ES-I3 (cell line): ENCODE data around the gene PLOD2.
"Not testable (repeated sequence)": the region's sequence is repeated elsewhere in the genome, so short reads cannot be mapped to it uniquely, and the experiment has no call there.

Experiments
- H3K36me3 ChIP-seq: 2 replicates; pipeline ENCODE4 v1.6.1; 2013; ENCODE audit warnings: mild to moderate bottlenecking, low read length, control low read depth, moderate library complexity; ENCODE audit not compliant: insufficient read depth
- H3K4me1 ChIP-seq: 2 replicates; pipeline ENCODE4 v1.6.1; 2013; ENCODE audit warnings: mild to moderate bottlenecking, control low read depth, low read length; ENCODE audit not compliant: insufficient read depth
- H3K9ac ChIP-seq: 2 replicates; pipeline ENCODE4 v1.6.1; 2013; ENCODE audit warnings: low read depth, mild to moderate bottlenecking, low read length, moderate library complexity
- H3K9me3 ChIP-seq: 2 replicates; pipeline ENCODE4 v1.6.1; 2013; ENCODE audit warnings: mild to moderate bottlenecking, low read length, moderate library complexity; ENCODE audit not compliant: control insufficient read depth, insufficient read depth

Gene PLOD2

DNA sequence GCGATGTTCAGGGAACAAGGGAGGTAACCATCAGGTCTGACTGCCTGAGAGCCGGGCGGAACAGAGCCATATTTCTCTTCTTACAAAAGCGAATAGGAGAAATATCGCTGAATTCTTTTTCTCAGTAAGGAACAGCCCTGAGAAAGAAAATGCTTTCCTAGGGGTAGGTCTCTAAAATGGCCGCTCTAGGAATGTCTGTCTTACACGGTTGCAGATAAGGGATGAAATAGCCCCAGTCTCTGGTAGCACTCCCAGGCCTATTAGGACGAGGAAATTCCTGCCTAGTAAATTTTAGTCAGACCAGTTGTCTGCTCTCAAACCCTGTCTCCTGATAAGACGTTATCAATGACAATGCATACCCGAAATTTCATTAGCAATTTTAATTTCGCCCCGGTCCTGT, 47.2 kb downstream of the PLOD2 start:
- not testable (repeated sequence) for H3K36me3 ChIP-seq, H3K9ac ChIP-seq, H3K4me1 ChIP-seq
- peaks cover 22% of the 10 kb centered on the region; the same call in 1 of the 2 replicates for H3K9me3 ChIP-seq

GRCh38 chr3:146111337-146111736, 49.6 kb downstream of the PLOD2 start:
- no peaks in the 10 kb centered on the region for H3K4me1 ChIP-seq
- no peak overlapping the region for H3K9ac ChIP-seq
- H3K9me3 ChIP-seq: peaks cover 17% of the 10 kb centered on the region; the same call in 1 of the 2 replicates
- no peaks in the 10 kb centered on the region; the same call in 1 of the 2 replicates for H3K36me3 ChIP-seq

DNA sequence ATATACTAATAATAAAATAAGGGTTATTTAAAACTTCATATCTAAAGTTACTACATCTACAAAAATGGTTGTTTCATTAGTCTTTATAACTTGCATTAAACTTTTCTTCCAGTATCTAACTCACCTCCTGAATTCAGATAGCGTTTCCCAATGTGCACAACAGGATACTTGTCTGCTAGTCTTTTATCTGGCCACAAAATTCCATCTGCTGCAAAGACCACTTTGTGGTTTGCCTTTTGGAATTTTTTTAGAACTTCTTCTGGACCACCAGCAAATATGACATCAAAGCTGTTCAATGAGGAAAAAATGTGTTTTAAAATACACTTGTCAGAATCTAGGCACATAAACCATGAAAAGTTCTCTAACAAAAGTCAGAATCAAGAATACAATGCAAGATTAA, 50.8 kb downstream of the PLOD2 start:
- H3K9ac ChIP-seq: no peak overlapping the region
- no peaks in the 10 kb centered on the region; the same call in 1 of the 2 replicates for H3K36me3 ChIP-seq
- H3K9me3 ChIP-seq: peaks cover 8% of the 10 kb centered on the region; the same call in 1 of the 2 replicates
- no peaks in the 10 kb centered on the region for H3K4me1 ChIP-seq

DNA sequence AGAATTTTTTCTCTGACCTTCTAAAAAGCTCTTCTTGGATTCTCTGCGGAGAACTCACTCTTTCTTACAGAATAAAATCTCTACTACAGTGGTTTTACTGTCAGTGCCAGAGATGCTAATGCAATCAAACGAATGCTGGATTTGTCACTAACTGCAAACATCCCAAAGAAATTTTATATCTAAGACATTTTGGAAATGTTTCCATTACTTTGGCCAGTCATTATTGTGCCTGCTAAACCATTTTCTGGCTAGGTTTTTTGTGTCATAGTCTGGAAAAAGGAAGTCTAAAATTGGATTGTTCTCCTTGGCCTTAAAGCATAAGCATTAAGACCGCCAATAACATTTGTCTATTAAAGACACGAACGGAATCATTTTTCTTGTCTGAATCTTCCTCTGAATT, 54.0 kb downstream of the PLOD2 start:
- Histone ChIP-seq H3K4me1 (peaks cover 7% of the 10 kb centered on the region; the same call in 1 of the 2 replicates), H3K36me3 (no peaks in the 10 kb centered on the region; the same call in none of the 2 replicates)

GRCh38 chr3:146104068-146104467, 56.9 kb downstream of the PLOD2 start:
- Histone ChIP-seq H3K9me3 (no peaks in the 10 kb centered on the region), H3K4me1 (peaks cover 14% of the 10 kb centered on the region; the same call in 1 of the 2 replicates), H3K36me3 (no peaks in the 10 kb centered on the region; the same call in none of the 2 replicates), H3K9ac (no peak overlapping the region)

More for the DNA sequence above, 54.0 kb downstream of the PLOD2 start:
- Histone ChIP-seq H3K9ac (no peak overlapping the region), H3K9me3 (no peaks in the 10 kb centered on the region; the same call in 1 of the 2 replicates)

DNA sequence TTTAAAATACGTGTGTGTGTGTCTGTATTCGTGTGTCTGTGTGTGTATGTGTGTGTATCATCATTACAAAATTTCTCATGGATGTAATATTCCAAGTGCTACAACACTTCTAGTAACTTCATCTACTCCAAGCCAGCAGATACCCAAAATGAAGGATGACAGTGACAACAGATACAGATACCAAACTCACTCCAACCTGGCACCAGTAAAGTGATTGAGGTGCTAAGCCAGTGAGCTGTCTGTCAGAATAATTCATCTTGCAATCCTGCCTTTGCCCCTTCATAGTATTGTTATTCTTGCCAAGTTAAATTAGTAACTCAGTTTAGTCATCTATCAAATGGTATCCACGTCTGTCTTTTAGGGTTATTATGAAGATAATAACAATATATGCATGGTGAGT, 58.1 kb downstream of the PLOD2 start:
- Histone ChIP-seq H3K9ac (no peak overlapping the region), H3K36me3 (no peaks in the 10 kb centered on the region; the same call in none of the 2 replicates), H3K9me3 (no peaks in the 10 kb centered on the region)

DNA sequence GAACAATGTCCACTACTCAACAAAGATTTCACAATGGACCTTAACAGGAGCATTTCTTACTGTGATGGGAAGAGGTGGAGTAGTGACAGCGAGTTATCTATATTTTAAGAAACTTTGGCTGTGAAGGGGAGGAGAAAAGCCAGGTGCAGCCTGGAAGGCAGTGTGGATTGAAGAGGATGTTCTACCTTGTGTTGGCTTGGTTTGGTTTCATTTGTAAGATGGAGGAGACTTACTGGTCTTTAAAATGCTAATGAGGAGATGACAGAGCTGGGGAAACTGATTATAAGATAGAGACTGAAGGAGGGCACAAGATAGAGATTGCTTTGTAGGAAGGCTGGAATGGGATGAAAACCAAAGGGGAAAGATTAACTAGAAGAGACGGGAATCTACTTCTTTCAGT, 59.4 kb downstream of the PLOD2 start:
- H3K36me3 ChIP-seq: no peaks in the 10 kb centered on the region; the same call in none of the 2 replicates
- no peak overlapping the region for H3K9ac ChIP-seq
- H3K4me1 ChIP-seq: peaks cover 14% of the 10 kb centered on the region; the same call in 1 of the 2 replicates
- H3K9me3 ChIP-seq: no peaks in the 10 kb centered on the region

More for the DNA sequence above, 58.1 kb downstream of the PLOD2 start:
- H3K4me1 ChIP-seq: peaks cover 14% of the 10 kb centered on the region; the same call in 1 of the 2 replicates

DNA sequence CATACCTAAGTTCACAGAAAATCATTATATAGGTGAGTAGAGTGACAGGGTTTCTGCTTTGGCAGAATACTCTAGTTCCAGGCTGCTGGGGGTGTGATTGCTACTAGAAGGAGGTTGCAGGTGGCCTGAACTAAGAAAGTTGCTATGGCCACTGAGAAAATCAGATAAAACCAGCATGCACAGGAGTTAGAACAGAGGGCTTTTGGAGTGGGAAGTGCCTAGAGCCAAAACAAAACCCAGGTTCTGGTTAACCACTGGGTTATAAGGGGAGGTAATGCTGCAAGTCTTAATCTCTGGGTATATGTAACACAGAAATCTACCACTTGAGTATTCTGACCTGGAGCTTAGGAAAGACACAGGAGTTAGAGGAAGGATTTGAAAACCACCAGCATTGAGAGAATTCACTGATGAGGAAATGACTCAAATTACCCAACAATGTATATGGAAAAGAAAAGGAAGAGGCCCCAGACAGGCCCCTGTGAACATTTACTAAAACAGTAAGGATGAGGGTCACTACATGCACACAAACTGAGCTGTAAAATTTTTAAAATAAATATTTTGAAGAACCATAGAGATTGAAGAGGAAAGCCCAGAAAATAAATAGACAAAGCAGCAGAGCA, 60.0 kb downstream of the PLOD2 start:
- no peaks in the 10 kb centered on the region for H3K9me3 ChIP-seq
- no peak overlapping the region for H3K9ac ChIP-seq
- H3K36me3 ChIP-seq: no peaks in the 10 kb centered on the region; the same call in none of the 2 replicates
- peaks cover 14% of the 10 kb centered on the region; the same call in 1 of the 2 replicates for H3K4me1 ChIP-seq

DNA sequence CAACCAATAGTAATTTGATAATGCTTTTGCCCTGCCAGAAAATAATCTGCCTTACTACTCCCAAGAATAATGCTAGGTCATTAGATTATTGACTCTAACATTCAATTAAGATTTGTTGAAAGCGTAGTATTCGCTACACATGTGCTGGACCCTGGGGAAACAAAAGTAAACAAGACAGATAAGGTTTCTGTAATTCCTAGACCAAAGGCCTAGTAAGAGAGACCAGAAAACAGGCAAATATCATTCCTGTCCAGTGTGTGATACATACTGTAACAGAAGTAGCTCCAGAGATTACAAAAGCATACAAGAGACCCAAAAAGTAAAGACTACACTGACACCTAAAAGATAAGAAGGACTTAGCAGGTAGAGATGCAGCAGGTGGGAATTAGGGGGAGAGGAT, 60.8 kb downstream of the PLOD2 start:
- Histone ChIP-seq H3K9ac (no peak overlapping the region), H3K36me3 (no peaks in the 10 kb centered on the region; the same call in none of the 2 replicates), H3K4me1 (peaks cover 14% of the 10 kb centered on the region; the same call in 1 of the 2 replicates), H3K9me3 (no peaks in the 10 kb centered on the region)

GRCh38 chr3:146099316-146099715, 61.7 kb downstream of the PLOD2 start:
- Histone ChIP-seq H3K9me3 (no peaks in the 10 kb centered on the region), H3K36me3 (no peaks in the 10 kb centered on the region; the same call in 1 of the 2 replicates), H3K4me1 (peaks cover 14% of the 10 kb centered on the region; the same call in 1 of the 2 replicates), H3K9ac (no peak overlapping the region)

DNA sequence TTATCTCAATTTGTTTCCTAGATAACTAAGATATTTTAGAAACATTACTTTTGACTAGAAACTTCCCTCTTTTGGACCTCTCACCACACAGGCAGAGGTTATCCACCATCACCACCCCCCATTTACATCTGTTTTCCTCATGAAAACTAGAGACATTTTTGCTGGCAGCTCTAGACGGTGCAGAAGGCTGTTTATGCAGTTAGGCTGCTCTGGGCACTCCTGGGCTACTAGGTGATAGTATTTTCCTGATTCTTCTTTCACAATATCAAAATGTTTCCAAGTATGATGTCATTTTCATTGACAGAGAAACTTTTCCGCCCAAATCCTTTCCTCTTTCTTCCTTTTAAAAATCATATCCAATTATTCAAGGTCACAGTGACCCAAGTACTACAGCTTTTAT, 67.1 kb downstream of the PLOD2 start:
- H3K9ac ChIP-seq: no peak overlapping the region

DNA sequence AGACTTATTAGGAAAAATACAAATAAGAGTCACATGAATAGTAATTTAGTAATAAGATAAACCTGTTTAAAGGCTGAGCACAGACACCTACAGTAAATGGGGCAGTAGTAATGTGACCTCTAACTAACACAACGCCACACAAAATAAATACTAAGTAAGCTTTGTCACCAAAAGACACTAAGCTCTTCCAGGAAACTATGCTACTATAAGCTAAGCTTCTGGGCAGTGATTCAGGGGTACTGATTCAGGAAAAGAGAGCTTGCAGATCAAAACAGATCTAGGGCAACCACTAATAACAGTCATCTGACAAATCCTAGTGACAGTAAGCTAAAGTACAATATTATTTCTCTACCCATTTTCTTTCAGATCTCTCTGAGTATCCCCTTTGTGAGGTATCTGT, 68.8 kb downstream of the PLOD2 start:
- Histone ChIP-seq H3K36me3 (no peaks in the 10 kb centered on the region), H3K9ac (no peak overlapping the region), H3K4me1 (no peaks in the 10 kb centered on the region)

More for the DNA sequence above, 67.1 kb downstream of the PLOD2 start:
- no peaks in the 10 kb centered on the region for H3K9me3 ChIP-seq
- H3K36me3 ChIP-seq: no peaks in the 10 kb centered on the region
- H3K4me1 ChIP-seq: no peaks in the 10 kb centered on the region

GRCh38 chr3:146091397-146091796, 69.6 kb downstream of the PLOD2 start:
- no peaks in the 10 kb centered on the region for H3K9me3 ChIP-seq
- no peaks in the 10 kb centered on the region for H3K36me3 ChIP-seq
- H3K4me1 ChIP-seq: no peaks in the 10 kb centered on the region
- no peak overlapping the region for H3K9ac ChIP-seq

More for the DNA sequence above, 68.8 kb downstream of the PLOD2 start:
- no peaks in the 10 kb centered on the region for H3K9me3 ChIP-seq

DNA sequence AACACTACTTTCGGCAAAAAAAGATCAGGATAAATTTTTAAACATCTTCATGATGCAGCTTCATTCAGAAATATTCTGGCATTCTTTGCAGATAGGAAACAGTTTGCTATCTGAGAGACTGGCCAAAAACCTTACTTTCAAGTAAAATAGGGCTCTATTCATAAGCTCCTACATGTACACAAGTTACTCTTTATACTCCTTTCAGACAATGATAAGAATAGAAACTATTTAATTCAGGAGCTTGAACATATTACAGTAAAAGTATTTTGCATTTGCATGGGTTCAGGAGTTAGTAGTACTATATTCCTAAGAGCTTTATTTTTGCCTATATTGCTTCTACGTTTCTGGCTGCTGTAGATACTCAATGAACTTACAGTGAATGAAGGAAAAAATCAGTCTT, 70.5 kb downstream of the PLOD2 start:
- no peaks in the 10 kb centered on the region for H3K4me1 ChIP-seq
- H3K36me3 ChIP-seq: no peaks in the 10 kb centered on the region

GRCh38 chr3:146088840-146089239, 72.1 kb downstream of the PLOD2 start:
- Histone ChIP-seq H3K9ac (no peak overlapping the region), H3K4me1 (no peaks in the 10 kb centered on the region), H3K36me3 (no peaks in the 10 kb centered on the region), H3K9me3 (no peaks in the 10 kb centered on the region)

More for the DNA sequence above, 70.5 kb downstream of the PLOD2 start:
- Histone ChIP-seq H3K9me3 (no peaks in the 10 kb centered on the region), H3K9ac (no peak overlapping the region)
